GM18951 (cell line): ENCODE results near the gene YARS2.

ENCODE experiments used
- POLR2A ChIP-seq: IDR thresholded peaks from 4 replicates; pipeline ENCODE4 v1.6.1; 2011; ENCODE audit warnings: mild to moderate bottlenecking; ENCODE audit not compliant: insufficient read length, insufficient read depth; ENCODE audit errors: extremely low read depth
- in situ Hi-C: fragments of 300-500 bp; cut with MboI; formaldehyde crosslinking; loops from one replicate; pipeline ENCODE4 v1.12.0; 2022; ENCODE audit warnings: low sequenced_read_pairs, mixed read lengths, inconsistent platforms; ENCODE audit not compliant: unreplicated experiment

The YARS2 gene

GRCh38 chr12:32755654-32756475, at the start of gene YARS2:
TSS of gene YARS2 (minus strand) at chr12:32755897. CDS start at chr12:32755874, 23 bp downstream.
- peak; percentile 88 for TF ChIP-seq POLR2A
- in situ Hi-C loops, result loop anchor here (10.0 to 25.0 kb wide), 2 partner anchors 301 to 1256 kb away; partner anchors contain the start of gene ALG10

GRCh38 chr12:32804301-32804700, 48.6 kb upstream of the YARS2 start:
- no peak for TF ChIP-seq POLR2A
- in situ Hi-C loops, result no loop called here

- in situ Hi-C loops, result no loop called here
- no peak for TF ChIP-seq POLR2A
Measured at GRCh38 chr12:32801269-32801980, 45.7 kb upstream of the YARS2 start.

GRCh38 chr12:32794281-32794680, 38.6 kb upstream of the YARS2 start:
- TF ChIP-seq POLR2A, result no peak
- in situ Hi-C loops, result no loop called here

- no peak for TF ChIP-seq POLR2A
- in situ Hi-C loops, result no loop called here
Measured at GRCh38 chr12:32789916-32790315, 34.2 kb upstream of the YARS2 start.

GRCh38 chr12:32789446-32789845, 33.7 kb upstream of the YARS2 start:
- in situ Hi-C loops, result no loop called here

GRCh38 chr12:32788405-32788804, 32.7 kb upstream of the YARS2 start:
- no peak for TF ChIP-seq POLR2A
- in situ Hi-C loops, result no loop called here

More at GRCh38 chr12:32789446-32789845, 33.7 kb upstream of the YARS2 start:
- TF ChIP-seq POLR2A, result no peak

- no peak for TF ChIP-seq POLR2A
- in situ Hi-C loops, result no loop called here
Measured at GRCh38 chr12:32785557-32785956, 29.9 kb upstream of the YARS2 start.

- in situ Hi-C loops, result no loop called here
- no peak for TF ChIP-seq POLR2A
Measured at GRCh38 chr12:32783029-32783428, 27.3 kb upstream of the YARS2 start.

- no peak for TF ChIP-seq POLR2A
- in situ Hi-C loops, result no loop called here
Measured at GRCh38 chr12:32780071-32780470, 24.4 kb upstream of the YARS2 start.

- in situ Hi-C loops, result no loop called here
- TF ChIP-seq POLR2A, result no peak
Measured at GRCh38 chr12:32777691-32778175, 22.0 kb upstream of the YARS2 start.

- TF ChIP-seq POLR2A, result no peak
- in situ Hi-C loops, result no loop called here
Measured at GRCh38 chr12:32777159-32777558, 21.5 kb upstream of the YARS2 start.

- in situ Hi-C loops, result no loop called here
- no peak for TF ChIP-seq POLR2A
Measured at GRCh38 chr12:32776258-32776657, 20.6 kb upstream of the YARS2 start.
